ENCODE data around the gene CHERP. TPM values are rescaled to one million over a fixed set of nuclear protein-coding genes. Genes with fewer than 3 reads are reported as not detected.

CHERP gene
- total and polyA plus RNA-seq, 2 of the 13 experiments (the other 11 are each of a cell fraction or from before 2014, with no cell fraction given), result 4.3 to 5.4 TPM

GRCh38 chr19:16504271-16504670, 38.0 kb downstream of the CHERP start:
- POLR2A ChIA-PET, result no interaction called here
- Histone ChIP-seq H3K9me3 (ENCODE audit: low read length) (no peaks in the 10 kb centered on the region), H3K4me3 (replicated peaks in 1 of 3; ENCODE audit: insufficient read depth in 1 of 3, low read depth in 2 of 3, low read length in 3 of 3) (no peak overlapping the region), H3K27me3 (ENCODE audit: control insufficient read depth in 1 of 2, insufficient read depth in 2 of 2, low read length in 2 of 2) (no peaks in the 10 kb centered on the region), H2AFZ (ENCODE audit: low read length) (no peak overlapping the region), H3K4me2 (ENCODE audit: low read depth, low read length) (no peak overlapping the region), H3K27ac (ENCODE audit: extremely low read length, insufficient read depth, low read length) (no peak overlapping the region), H3K9ac (ENCODE audit: insufficient read depth, low read depth, low read length) (no peak overlapping the region), H3K36me3 (replicated peaks in 1 of 2; ENCODE audit: control insufficient read depth in 1 of 2, insufficient read depth in 2 of 2, low read length in 2 of 2) (peaks cover 7 to 32% of the 10 kb centered on the region in 2 experiments; a peak in 3 of 5 replicates), H3K4me1 (ENCODE audit: insufficient read depth, low read length) (no peaks in the 10 kb centered on the region), H4K20me1 (ENCODE audit: insufficient read depth, low read length) (no peaks in the 10 kb centered on the region), H3K79me2 (ENCODE audit: insufficient read depth, low read length) (no peaks in the 10 kb centered on the region)
- BruUV-seq (replicated peaks), result no TSS peak
- CTCF ChIA-PET (ENCODE audit: low intra/inter-chr PET ratio, low total read pairs), result no interaction called here
- no peak for DNase-seq (ENCODE audit: low spot score)
- ATAC-seq, result no peak
- FAIRE-seq, result no peak
- in situ Hi-C loops (cut with HindIII; ENCODE audit: extremely low pct_ligation_motif_present, low pct_unique_long_range_greater_than_20kb), result no loop called here
- no peak for TF ChIP-seq ZNF879 (CRISPR knock-in tag; IDR thresholded peaks at IDR 0.05)
- 97% methylated on average over 3 of the region's 3 CpGs for WGBS (ENCODE audit: low lambda C conversion rate)
- intact Hi-C loops (cut with micrococcal nuclease; ENCODE audit: unreplicated experiment), result no loop called here

DNA sequence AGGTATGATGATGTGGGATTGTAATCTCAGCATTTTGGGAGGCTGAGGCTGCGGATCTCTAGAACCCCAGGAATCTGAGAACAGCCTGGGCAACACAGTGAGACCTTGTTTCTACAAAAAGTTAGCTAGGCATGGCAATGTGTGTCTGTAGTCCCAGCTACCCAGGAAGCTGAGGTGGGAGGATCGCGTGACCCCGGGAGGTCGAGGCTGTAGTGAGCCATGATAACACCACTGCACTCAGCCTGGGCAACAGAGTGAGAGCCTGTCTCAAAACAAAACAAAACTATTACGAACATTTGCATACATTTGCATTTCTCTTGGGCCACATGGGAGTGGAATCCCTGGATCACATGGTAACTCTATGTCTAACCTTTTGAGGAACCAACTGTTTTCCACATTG, 44.4 kb downstream of the CHERP start:
- intact Hi-C loops (cut with micrococcal nuclease; ENCODE audit: unreplicated experiment), result loop anchor here (2.0 to 10.0 kb wide), 2 partner anchors 33 to 53 kb away; no protein-coding TSS in a partner anchor
- Histone ChIP-seq H3K79me2 (ENCODE audit: insufficient read depth, low read length) (peaks cover 19% of the 10 kb centered on the region), H3K4me3 (replicated peaks in 1 of 3; ENCODE audit: insufficient read depth in 1 of 3, low read depth in 2 of 3, low read length in 3 of 3) (no peak overlapping the region), H3K4me1 (ENCODE audit: insufficient read depth, low read length) (peaks cover 57% of the 10 kb centered on the region), H3K36me3 (replicated peaks in 1 of 2; ENCODE audit: control insufficient read depth in 1 of 2, insufficient read depth in 2 of 2, low read length in 2 of 2) (peaks cover 3 to 11% of the 10 kb centered on the region in 2 experiments; a peak in 3 of 5 replicates), H3K27ac (ENCODE audit: extremely low read length, insufficient read depth, low read length) (no peak overlapping the region), H2AFZ (ENCODE audit: low read length) (no peak overlapping the region), H3K9ac (ENCODE audit: insufficient read depth, low read depth, low read length) (no peak overlapping the region), H3K27me3 (ENCODE audit: control insufficient read depth in 1 of 2, insufficient read depth in 2 of 2, low read length in 2 of 2) (no peaks in the 10 kb centered on the region), H3K9me3 (ENCODE audit: low read length) (no peaks in the 10 kb centered on the region), H4K20me1 (ENCODE audit: insufficient read depth, low read length) (no peaks in the 10 kb centered on the region), H3K4me2 (ENCODE audit: low read depth, low read length) (peak overlapping the region; percentile 86)
- WGBS (ENCODE audit: low lambda C conversion rate), result 93% methylated on average over 6 of the region's 6 CpGs
- no peak for FAIRE-seq
- BruUV-seq (replicated peaks), result no TSS peak
- TF ChIP-seq ZNF253 (CRISPR knock-in tag; IDR thresholded peaks at IDR 0.05; ENCODE audit: borderline replicate concordance) (no peak), ZBTB25 (CRISPR knock-in tag; IDR thresholded peaks at IDR 0.05) (no peak), CENPT (CRISPR knock-in tag; IDR thresholded peaks at IDR 0.05; ENCODE audit: low read depth) (no peak), ZNF121 (CRISPR knock-in tag; IDR thresholded peaks at IDR 0.05) (0 out of 2 replicates have a peak, but pooled peaks have one; percentile 26), NR2F6 (IDR thresholded peaks at IDR 0.05) (no peak), NR2F6 (CRISPR knock-in tag; IDR thresholded peaks at IDR 0.05) (0 out of 2 replicates have a peak, but pooled peaks have one; percentile 19)
- ATAC-seq, result no peak
- ChIA-PET CTCF (ENCODE audit: low intra/inter-chr PET ratio, low total read pairs) (no interaction called here), POLR2A (no interaction called here)
- in situ Hi-C loops (cut with HindIII; ENCODE audit: extremely low pct_ligation_motif_present, low pct_unique_long_range_greater_than_20kb), result no loop called here
- no peak for DNase-seq (ENCODE audit: low spot score)

Data from HepG2 (cell line).